Measurements from ENCODE around the gene TRIM46. TPM values are rescaled to one million over a fixed set of nuclear protein-coding genes. Genes with fewer than 3 reads are reported as not detected.

Gene TRIM46, protein sequence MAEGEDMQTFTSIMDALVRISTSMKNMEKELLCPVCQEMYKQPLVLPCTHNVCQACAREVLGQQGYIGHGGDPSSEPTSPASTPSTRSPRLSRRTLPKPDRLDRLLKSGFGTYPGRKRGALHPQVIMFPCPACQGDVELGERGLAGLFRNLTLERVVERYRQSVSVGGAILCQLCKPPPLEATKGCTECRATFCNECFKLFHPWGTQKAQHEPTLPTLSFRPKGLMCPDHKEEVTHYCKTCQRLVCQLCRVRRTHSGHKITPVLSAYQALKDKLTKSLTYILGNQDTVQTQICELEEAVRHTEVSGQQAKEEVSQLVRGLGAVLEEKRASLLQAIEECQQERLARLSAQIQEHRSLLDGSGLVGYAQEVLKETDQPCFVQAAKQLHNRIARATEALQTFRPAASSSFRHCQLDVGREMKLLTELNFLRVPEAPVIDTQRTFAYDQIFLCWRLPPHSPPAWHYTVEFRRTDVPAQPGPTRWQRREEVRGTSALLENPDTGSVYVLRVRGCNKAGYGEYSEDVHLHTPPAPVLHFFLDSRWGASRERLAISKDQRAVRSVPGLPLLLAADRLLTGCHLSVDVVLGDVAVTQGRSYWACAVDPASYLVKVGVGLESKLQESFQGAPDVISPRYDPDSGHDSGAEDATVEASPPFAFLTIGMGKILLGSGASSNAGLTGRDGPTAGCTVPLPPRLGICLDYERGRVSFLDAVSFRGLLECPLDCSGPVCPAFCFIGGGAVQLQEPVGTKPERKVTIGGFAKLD
- 1 to 10 TPM in 1 of 4 donors, under 1 TPM in 2, not detected in 1; 0.17 to 1.2 (median 0.62) TPM for total RNA-seq

DNA sequence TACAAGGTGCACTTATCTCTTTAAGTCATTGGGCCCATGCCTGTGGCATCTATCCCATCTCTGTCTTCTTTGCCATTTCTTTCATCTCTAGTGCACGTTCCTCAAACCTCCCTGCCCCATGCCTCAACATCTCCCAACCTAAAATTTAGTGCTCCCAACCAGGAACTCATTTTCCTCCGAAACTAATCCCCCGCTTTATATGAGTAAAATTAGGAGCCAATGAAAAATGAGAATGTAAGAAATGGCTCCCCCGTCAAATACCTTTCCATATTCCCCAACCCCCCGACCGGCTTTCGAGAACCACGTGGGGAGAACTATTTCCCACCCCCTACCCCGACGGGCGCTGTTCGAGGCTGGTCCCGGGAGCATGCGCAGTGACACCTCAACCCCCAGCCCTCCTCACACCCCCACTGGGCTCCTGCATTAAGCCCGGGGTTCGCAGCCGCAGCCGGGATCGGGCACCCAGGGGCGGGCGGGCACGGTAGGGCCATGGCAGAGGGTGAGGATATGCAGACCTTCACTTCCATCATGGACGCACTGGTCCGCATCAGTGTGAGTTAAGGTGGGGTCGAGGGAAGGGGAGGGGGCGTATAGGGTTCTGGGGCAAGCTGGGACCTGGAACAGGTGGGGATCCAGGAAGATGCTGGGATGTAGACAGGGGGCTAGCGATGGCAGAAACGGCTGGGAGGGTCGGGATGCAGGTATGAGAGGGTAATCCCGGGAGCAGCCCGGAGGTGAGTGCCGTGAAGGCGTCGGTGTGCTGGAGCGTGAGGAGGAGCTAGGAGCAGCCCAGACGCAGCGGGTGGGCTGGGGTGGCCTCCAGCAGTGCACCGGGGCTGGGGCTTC is at the start of gene TRIM46:
TSS of gene TRIM46 (plus strand) at position 372 of the 846 bp plus-strand sequence. CDS start at position 490, 118 bp downstream.
- WGBS, 2 donors, result 3% methylated on average over 33 to 38 of the region's 38 CpGs

DNA sequence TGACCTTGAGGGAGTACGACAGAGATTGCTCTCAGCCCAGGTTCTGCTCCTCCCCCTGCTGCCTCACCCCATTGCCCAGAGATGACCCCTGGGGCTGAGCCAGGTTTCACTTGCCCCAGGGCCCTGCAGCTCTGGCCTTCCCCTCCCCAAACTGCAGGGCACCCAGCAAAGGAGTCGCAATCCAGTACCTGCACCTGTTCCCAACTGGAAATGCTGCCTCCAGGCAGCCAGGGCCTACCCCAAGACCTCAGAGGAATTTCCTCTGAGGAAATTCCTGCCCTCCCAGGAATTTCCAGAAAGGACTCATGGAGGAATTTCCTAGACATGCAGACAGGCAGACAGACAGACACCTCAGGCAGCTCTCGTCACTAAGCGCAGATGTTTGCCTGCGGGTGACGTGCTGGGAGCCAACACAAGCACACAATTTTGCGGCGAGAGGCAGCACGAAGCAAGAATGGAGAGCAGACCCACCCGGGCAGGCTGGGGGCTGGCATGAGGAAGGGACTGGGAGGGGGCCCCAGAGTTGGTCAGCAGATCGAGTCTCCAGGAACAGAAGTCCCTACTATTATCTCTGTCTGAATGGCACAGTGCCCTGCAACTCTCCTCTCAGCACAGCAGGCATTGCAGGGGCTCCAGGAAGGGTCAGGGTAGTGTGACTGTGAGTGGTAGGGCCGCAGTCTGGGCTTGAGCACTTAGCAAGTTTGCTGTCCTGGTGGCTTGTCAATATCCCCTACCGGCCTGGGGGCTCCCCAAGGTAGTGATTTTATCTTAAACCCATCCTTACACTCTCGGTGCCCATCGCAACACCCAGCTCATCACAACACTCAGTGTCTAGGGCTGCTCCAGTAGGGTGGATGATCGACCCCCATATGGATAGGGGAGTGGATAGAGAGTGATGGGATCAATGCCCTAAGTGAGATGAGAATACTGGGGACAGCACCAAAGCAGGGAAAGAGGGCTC is 48.9 kb upstream of the TRIM46 start:
- intact Hi-C loops (cut with DNase I; ENCODE audit: low total_unique reads), result no loop called here
- no peak overlapping the region for H3K4me3 ChIP-seq (ENCODE audit: low read depth, poor library complexity, severe bottlenecking)
- TF ChIP-seq, protein P1, sequence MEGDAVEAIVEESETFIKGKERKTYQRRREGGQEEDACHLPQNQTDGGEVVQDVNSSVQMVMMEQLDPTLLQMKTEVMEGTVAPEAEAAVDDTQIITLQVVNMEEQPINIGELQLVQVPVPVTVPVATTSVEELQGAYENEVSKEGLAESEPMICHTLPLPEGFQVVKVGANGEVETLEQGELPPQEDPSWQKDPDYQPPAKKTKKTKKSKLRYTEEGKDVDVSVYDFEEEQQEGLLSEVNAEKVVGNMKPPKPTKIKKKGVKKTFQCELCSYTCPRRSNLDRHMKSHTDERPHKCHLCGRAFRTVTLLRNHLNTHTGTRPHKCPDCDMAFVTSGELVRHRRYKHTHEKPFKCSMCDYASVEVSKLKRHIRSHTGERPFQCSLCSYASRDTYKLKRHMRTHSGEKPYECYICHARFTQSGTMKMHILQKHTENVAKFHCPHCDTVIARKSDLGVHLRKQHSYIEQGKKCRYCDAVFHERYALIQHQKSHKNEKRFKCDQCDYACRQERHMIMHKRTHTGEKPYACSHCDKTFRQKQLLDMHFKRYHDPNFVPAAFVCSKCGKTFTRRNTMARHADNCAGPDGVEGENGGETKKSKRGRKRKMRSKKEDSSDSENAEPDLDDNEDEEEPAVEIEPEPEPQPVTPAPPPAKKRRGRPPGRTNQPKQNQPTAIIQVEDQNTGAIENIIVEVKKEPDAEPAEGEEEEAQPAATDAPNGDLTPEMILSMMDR (IDR thresholded peaks at IDR 0.05), result no peak
- no peak for TF ChIP-seq POLR2A (IDR thresholded peaks at IDR 0.05)
- 50 to 59% methylated on average over 11 to 16 of the region's 16 CpGs for WGBS, 2 donors
- DNase-seq (ENCODE audit: low spot score in 2 of 2), result no peak

More for the DNA sequence above, at the start of gene TRIM46:
- intact Hi-C loops (cut with DNase I; ENCODE audit: low total_unique reads), result no loop called here
- DNase-seq (ENCODE audit: low spot score in 2 of 2), result peak in 1 of 2 donors; percentile 88
- TF ChIP-seq, protein P1 (IDR thresholded peaks at IDR 0.05), result no peak
- TF ChIP-seq POLR2A (IDR thresholded peaks at IDR 0.05), result no peak
- peak within 1 kb of the TSS; percentile 71 for H3K4me3 ChIP-seq (ENCODE audit: low read depth, poor library complexity, severe bottlenecking)

DNA sequence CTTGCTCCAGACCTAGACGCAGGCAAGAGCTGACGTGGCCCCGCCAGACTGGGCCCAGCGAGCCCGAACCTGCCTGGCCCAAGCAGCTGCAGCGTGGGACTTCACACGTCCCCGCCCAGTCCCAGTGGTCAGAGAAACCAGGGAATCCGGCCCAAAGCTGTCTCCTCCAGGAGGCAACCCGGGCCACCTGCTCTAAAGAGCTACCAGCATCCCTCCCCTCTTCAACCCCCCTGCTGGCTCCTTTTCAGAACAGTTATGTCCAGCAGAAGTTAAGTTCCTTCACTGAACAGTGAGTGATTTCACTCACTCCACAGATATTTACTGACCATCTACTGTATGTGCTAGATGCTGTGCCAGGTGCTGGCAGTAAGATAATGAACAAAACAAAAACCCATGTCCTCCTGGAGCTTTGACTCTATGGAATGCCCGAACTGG is 48.1 kb upstream of the TRIM46 start:
- no peak overlapping the region for H3K4me3 ChIP-seq (ENCODE audit: low read depth, poor library complexity, severe bottlenecking)
- WGBS, 2 donors, result 43 to 63% methylated on average over 4 to 7 of the region's 11 CpGs
- TF ChIP-seq, protein P1 (IDR thresholded peaks at IDR 0.05), result no peak
- TF ChIP-seq POLR2A (IDR thresholded peaks at IDR 0.05), result no peak
- intact Hi-C loops (cut with DNase I; ENCODE audit: low total_unique reads), result no loop called here
- no peak for DNase-seq (ENCODE audit: low spot score in 2 of 2)

DNA sequence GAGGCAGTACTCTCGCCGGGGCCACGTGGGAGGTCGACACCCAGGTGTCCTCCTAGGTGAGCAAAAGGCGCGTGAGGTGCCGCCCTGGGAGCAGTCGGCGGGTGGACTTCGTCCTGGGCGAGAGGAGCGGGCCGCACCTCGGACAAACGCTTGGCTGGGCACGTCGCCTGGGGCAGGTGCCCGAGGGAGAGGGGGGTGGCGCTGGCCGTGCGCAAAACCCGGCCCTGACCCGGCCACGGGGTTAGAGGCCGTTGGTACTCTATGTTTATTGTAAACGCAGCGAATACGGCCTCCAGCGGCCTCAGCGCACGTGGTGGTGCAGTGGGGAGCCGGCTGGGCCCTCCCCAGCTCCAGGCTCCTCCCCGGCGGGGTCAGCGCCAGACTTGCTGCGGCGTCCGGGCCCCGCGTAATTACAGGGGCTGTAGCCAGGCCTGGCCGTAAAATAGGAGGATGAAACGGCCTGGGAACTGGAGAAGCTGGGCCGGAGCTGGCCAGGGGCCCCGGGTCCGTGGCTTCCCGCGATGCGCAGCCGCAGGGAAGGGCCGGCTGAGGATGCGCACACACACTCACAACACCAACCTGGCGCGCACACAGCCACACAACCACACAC is 47.6 kb upstream of the TRIM46 start:
- no peak for TF ChIP-seq POLR2A (IDR thresholded peaks at IDR 0.05)
- TF ChIP-seq, protein P1 (IDR thresholded peaks at IDR 0.05), result no peak
- DNase-seq (ENCODE audit: low spot score in 2 of 2), result peak in 1 of 2 donors; percentile 92
- WGBS, 2 donors, result 9 to 10% methylated on average over 26 to 49 of the region's 53 CpGs
- intact Hi-C loops (cut with DNase I; ENCODE audit: low total_unique reads), result no loop called here
- H3K4me3 ChIP-seq (ENCODE audit: low read depth, poor library complexity, severe bottlenecking), result no peak overlapping the region

All from lower leg skin (tissue), 4 donors.